Epithelial cell of esophagus (primary cell): Measurements from ENCODE around the gene MRPS25.

Experiments used
- DNase-seq: peaks from one replicate; pipeline ENCODE4 v3.0.0; 2010; ENCODE audit warnings: low read depth
- H3K4me3 ChIP-seq: 2 replicates; pipeline ENCODE4 v1.5.1; 2011; ENCODE audit warnings: mild to moderate bottlenecking, low read length, control low read depth
- CTCF ChIP-seq: IDR thresholded peaks from 2 replicates; pipeline ENCODE4 v1.5.1; 2011; ENCODE audit warnings: low read depth, mild to moderate bottlenecking, low read length, control low read depth, inconsistent platforms; ENCODE audit not compliant: insufficient read depth; ENCODE audit errors: missing control alignments

The MRPS25 gene

GRCh38 chr3:15083252-15083651 lies 18.1 kb upstream of the MRPS25 start:
- TF ChIP-seq CTCF = no peak
- DNase-seq = no peak
- H3K4me3 ChIP-seq = no peak overlapping the region

GRCh38 chr3:15081960-15082664 lies 17.0 kb upstream of the MRPS25 start:
- H3K4me3 ChIP-seq = no peak overlapping the region
- no peak for TF ChIP-seq CTCF
- DNase-seq = peak; percentile 70

- TF ChIP-seq CTCF = no peak
- no peak overlapping the region for H3K4me3 ChIP-seq
- no peak for DNase-seq
These were observed 14.0 kb upstream of the MRPS25 start for GRCh38 chr3:15079091-15079490.

- no peak for TF ChIP-seq CTCF
- H3K4me3 ChIP-seq = no peak overlapping the region
- no peak for DNase-seq
These were observed 9.4 kb upstream of the MRPS25 start for GRCh38 chr3:15074500-15074899.

GRCh38 chr3:15071699-15072098 lies 6.6 kb upstream of the MRPS25 start:
- H3K4me3 ChIP-seq = no peak overlapping the region
- DNase-seq = no peak
- TF ChIP-seq CTCF = no peak

GRCh38 chr3:15069441-15069840 lies 4.3 kb upstream of the MRPS25 start:
- TF ChIP-seq CTCF = no peak
- no peak overlapping the region for H3K4me3 ChIP-seq
- DNase-seq = no peak

- H3K4me3 ChIP-seq = no peak overlapping the region
- DNase-seq = no peak
- TF ChIP-seq CTCF = no peak
These were observed 1.4 kb upstream of the MRPS25 start for GRCh38 chr3:15066467-15066866.
